Nephron (organoid): ENCODE data around the gene ST3GAL5.
A peak's percentile ranks its signal among the peaks of the same experiment; 100 is the strongest.

ENCODE experiments used
- H3K27ac Mint-ChIP-seq, 3 experiments: 2 replicates each; pipeline ENCODE4 v1.8.0; 2020; ENCODE audit warnings: mixed read lengths in 3 of 3, mild to moderate bottlenecking in 2 of 3, moderate library complexity in 1 of 3
- H3K27me3 Mint-ChIP-seq: 2 replicates; pipeline ENCODE4 v1.8.0; 2021; ENCODE audit warnings: low read depth, mild to moderate bottlenecking, moderate library complexity, mixed read lengths
- H3K36me3 Mint-ChIP-seq: 2 replicates; pipeline ENCODE4 v1.8.0; 2020; ENCODE audit warnings: low read depth, mixed read lengths
- H3K4me1 Mint-ChIP-seq: 2 replicates; pipeline ENCODE4 v1.8.0; 2020; ENCODE audit warnings: mixed read lengths
- H3K4me3 Mint-ChIP-seq, 3 experiments: 2 replicates each; pipeline ENCODE4 v1.8.0; 2020; ENCODE audit warnings: mild to moderate bottlenecking in 3 of 3, mixed read lengths in 3 of 3, moderate library complexity in 2 of 3
- H3K9me3 Mint-ChIP-seq: 2 replicates; pipeline ENCODE4 v1.8.0; 2020; ENCODE audit warnings: mixed read lengths
- TF ChIP-seq, protein P1 (sequence below), 3 experiments: fragments of 200-600 bp; sonication (generic); IDR thresholded peaks; one replicate each; pipeline ENCODE4 v1.5.0; 2021; ENCODE audit warnings: antibody characterized with exemption in 3 of 3; ENCODE audit not compliant: unreplicated experiment in 3 of 3

Gene ST3GAL5

DNA sequence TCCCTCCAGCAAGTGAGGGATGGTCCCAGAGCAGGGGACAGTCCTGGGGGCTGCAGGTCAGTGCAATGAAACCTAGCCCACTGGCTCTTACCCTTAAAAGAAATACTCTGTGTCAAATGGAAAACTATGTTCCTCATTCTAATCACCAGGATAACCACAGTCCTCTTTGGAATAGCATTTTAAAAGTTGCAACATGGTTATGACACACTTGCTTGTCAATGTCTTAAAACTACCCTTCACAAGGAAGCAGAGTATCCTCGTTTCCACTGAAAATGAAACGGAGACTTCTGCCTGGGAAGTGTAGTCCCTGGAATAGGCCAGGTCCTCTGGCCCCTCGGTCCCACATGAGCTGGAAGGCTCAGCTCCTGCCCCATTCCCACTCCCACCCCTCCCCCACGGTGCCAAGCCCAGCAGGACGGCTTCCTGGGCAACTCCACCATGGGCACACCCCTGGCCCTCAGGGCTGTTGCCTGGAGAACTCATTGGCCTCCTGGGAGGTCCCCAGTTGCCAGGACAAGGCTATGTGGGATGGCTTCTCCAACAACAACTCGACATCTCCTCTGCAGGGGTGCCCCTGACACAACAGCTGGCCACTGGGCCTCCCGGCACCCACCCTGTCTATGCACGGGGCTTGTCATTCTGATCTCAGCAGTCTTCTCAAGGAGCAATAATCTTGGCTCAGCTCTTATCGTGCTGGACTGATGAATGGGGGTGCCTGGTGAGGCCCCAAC lies 38.3 kb upstream of the ST3GAL5 start:
- no peaks in the 10 kb centered on the region for H3K36me3 Mint-ChIP-seq
- TF ChIP-seq, protein P1, sequence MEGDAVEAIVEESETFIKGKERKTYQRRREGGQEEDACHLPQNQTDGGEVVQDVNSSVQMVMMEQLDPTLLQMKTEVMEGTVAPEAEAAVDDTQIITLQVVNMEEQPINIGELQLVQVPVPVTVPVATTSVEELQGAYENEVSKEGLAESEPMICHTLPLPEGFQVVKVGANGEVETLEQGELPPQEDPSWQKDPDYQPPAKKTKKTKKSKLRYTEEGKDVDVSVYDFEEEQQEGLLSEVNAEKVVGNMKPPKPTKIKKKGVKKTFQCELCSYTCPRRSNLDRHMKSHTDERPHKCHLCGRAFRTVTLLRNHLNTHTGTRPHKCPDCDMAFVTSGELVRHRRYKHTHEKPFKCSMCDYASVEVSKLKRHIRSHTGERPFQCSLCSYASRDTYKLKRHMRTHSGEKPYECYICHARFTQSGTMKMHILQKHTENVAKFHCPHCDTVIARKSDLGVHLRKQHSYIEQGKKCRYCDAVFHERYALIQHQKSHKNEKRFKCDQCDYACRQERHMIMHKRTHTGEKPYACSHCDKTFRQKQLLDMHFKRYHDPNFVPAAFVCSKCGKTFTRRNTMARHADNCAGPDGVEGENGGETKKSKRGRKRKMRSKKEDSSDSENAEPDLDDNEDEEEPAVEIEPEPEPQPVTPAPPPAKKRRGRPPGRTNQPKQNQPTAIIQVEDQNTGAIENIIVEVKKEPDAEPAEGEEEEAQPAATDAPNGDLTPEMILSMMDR (IDR thresholded peaks at IDR 0.05; ENCODE audit: unreplicated experiment in 3 of 3), result no peak
- no peaks in the 10 kb centered on the region for H3K9me3 Mint-ChIP-seq
- H3K27ac Mint-ChIP-seq, result no peak overlapping the region
- H3K4me3 Mint-ChIP-seq, result no peak overlapping the region
- H3K4me1 Mint-ChIP-seq, result peaks cover 18% of the 10 kb centered on the region
- peaks cover 7% of the 10 kb centered on the region for H3K27me3 Mint-ChIP-seq

GRCh38 chr2:85926526-85926925 lies 37.7 kb upstream of the ST3GAL5 start:
- TF ChIP-seq, protein P1 (IDR thresholded peaks at IDR 0.05; ENCODE audit: unreplicated experiment in 3 of 3), result no peak
- H3K27me3 Mint-ChIP-seq, result peaks cover 7% of the 10 kb centered on the region
- H3K9me3 Mint-ChIP-seq, result no peaks in the 10 kb centered on the region
- H3K27ac Mint-ChIP-seq, result peak overlapping the region in 1 of 3 experiments; percentile 26
- H3K36me3 Mint-ChIP-seq, result no peaks in the 10 kb centered on the region
- H3K4me3 Mint-ChIP-seq, result no peak overlapping the region
- H3K4me1 Mint-ChIP-seq, result peaks cover 23% of the 10 kb centered on the region

DNA sequence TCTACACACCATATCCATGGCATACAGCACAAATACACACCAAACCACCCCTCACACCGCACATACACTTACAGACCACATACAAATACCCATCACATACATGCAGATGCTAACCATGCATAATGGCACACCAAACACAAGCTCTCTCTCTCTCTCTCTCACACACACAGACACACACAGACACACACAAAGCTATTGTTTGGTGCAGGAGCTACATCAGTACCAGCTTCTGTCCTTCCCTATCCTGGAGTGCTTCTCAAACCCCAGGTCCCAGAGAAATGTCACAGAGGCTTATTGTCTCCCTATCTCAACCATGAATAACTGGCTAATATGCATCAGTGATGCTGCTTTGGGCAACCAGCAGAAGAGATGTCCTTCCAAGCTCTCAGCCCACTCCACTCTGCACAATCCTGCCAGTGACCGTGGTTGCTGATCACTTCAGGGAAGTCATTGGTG lies 36.5 kb upstream of the ST3GAL5 start:
- peaks cover 7% of the 10 kb centered on the region for H3K27me3 Mint-ChIP-seq
- H3K27ac Mint-ChIP-seq, result peak overlapping the region in 1 of 3 experiments; percentile 0
- no peaks in the 10 kb centered on the region for H3K36me3 Mint-ChIP-seq
- TF ChIP-seq, protein P1 (IDR thresholded peaks at IDR 0.05; ENCODE audit: unreplicated experiment in 3 of 3), result no peak
- H3K9me3 Mint-ChIP-seq, result no peaks in the 10 kb centered on the region
- H3K4me1 Mint-ChIP-seq, result peaks cover 29% of the 10 kb centered on the region
- no peak overlapping the region for H3K4me3 Mint-ChIP-seq

DNA sequence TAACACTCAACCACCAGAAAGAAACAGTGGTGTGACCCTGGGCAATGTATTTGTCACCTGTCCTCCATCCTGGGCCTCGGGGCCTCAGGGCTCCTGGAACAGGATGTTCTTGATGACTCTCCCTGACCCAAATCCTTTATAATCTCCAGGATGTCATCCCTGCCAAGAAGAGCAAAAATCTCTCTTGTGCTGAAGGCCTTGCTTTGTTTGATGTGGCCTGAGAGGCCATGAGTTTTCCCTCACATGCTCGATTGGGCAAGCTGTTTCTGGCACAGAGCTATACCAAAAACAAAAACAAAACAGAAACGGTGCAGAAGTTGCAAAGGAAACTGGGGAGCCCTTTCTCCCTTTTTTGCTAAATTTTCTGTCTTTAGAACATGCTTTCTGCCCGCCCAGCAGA lies 35.7 kb upstream of the ST3GAL5 start:
- no peaks in the 10 kb centered on the region for H3K9me3 Mint-ChIP-seq
- peaks cover 7% of the 10 kb centered on the region for H3K27me3 Mint-ChIP-seq
- TF ChIP-seq, protein P1 (IDR thresholded peaks at IDR 0.05; ENCODE audit: unreplicated experiment in 3 of 3), result no peak
- peak overlapping the region in 1 of 3 experiments; percentile 0 for H3K27ac Mint-ChIP-seq
- peaks cover 21% of the 10 kb centered on the region for H3K4me1 Mint-ChIP-seq
- no peaks in the 10 kb centered on the region for H3K36me3 Mint-ChIP-seq
- no peak overlapping the region for H3K4me3 Mint-ChIP-seq

DNA sequence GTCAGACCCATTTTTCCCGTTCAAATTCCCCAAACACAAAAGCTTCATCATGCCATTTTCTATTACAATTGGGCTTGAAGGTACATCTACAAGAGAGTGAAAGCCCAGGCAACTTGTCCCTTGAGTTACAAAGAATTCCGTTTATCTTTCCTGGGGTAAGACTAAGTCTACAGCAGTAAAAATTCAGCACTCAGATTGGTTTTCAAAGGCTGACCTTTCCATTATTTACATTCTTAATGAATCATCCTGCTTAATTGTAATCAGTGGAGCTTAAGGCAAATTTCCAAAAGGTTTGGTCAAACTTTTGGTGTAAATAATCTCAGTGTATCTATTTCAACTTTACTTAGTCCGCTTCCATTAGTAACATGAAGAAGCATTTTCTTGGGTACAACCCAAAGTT lies 33.4 kb upstream of the ST3GAL5 start:
- Mint-ChIP-seq H3K27me3 (peaks cover 7% of the 10 kb centered on the region), H3K4me1 (peaks cover 20% of the 10 kb centered on the region), H3K4me3 (no peak overlapping the region), H3K36me3 (no peaks in the 10 kb centered on the region), H3K9me3 (no peaks in the 10 kb centered on the region), H3K27ac (peak overlapping the region in 2 of 3 experiments; percentile 78)
- TF ChIP-seq, protein P1 (IDR thresholded peaks at IDR 0.05; ENCODE audit: unreplicated experiment in 3 of 3), result no peak

DNA sequence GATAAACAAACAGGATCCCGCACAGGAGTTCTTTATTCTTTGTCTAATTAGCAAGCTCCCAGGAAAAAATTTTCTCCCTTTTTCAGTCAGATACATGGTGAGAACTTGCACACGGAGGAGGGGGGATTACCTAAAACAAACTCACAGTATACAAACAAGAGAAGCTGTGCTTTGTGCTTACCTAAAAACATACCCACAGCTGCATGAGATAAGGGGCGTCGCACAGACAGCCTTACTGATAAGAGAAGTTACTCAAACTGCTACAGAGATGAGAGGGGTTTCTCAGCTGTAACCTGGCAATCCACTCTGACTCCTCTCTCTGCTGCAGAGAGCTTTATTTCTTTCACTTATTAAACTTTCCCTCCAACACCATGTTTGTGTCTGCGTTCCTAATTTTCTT lies 32.9 kb upstream of the ST3GAL5 start:
- peak overlapping the region; percentile 72 to 78 (median 78) for H3K27ac Mint-ChIP-seq
- TF ChIP-seq, protein P1 (IDR thresholded peaks at IDR 0.05; ENCODE audit: unreplicated experiment in 3 of 3), result no peak
- peaks cover 20% of the 10 kb centered on the region for H3K4me1 Mint-ChIP-seq
- no peak overlapping the region for H3K4me3 Mint-ChIP-seq
- no peaks in the 10 kb centered on the region for H3K36me3 Mint-ChIP-seq
- H3K27me3 Mint-ChIP-seq, result peaks cover 6% of the 10 kb centered on the region
- no peaks in the 10 kb centered on the region for H3K9me3 Mint-ChIP-seq
